ENCODE results near the gene ESYT3. TPM values are rescaled to one million over a fixed set of nuclear protein-coding genes. Genes with fewer than 3 reads are reported as not detected.
"Not testable (repeated sequence)": the region's sequence is repeated elsewhere in the genome, so short reads cannot be mapped to it uniquely, and the experiment has no call there.

The ESYT3 gene
- total RNA-seq, 1 experiment from 2014 or later, result 2.6 TPM

DNA sequence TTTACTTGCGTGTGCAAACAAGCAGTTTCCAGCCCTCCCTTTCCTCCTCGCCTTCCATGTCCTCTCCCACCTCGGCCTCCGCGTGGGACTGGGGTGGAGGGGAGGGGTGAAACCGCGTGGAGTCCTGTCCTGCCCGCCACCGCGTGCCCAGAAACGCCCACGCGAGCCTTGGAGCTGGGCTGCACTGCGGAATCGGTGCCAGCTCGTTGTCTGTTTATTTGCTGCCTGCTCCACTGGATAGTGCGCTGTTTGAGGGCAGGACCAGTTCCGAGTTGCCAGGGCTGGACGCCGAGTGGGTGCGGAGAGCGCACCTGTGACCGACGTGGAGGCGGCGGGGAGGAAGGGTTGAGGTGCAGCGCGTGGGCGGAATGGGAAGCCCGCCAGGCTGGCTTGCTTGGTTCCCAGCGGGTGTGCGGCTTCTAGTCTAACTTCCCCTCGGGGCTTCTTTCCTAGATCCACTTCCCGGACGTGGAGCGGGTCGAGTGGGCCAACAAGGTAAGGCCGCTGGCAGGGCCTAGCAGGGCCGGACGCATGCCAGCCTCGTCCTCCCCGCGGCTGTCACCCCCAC lies 17.3 kb downstream of the ESYT3 start:
- intact Hi-C loops (cut with micrococcal nuclease; ENCODE audit: unreplicated experiment) (no loop called here), in situ Hi-C loops (cut with HindIII; ENCODE audit: low pct_unique_long_range_greater_than_20kb, low sequenced_read_pairs) (no loop called here)
- BruUV-seq (replicated peaks), result no TSS peak
- no peaks in the 10 kb centered on the region for H3K4me1 ChIP-seq (ENCODE audit: control insufficient read depth, insufficient read depth, low read length)
- no peaks in the 10 kb centered on the region for H3K36me3 ChIP-seq (ENCODE audit: control insufficient read depth, insufficient read depth, low read length)
- H3K9me3 ChIP-seq (ENCODE audit: control insufficient read depth, insufficient read depth, low read depth, low read length), result no peaks in the 10 kb centered on the region
- TF ChIP-seq TCF7L2 (IDR thresholded peaks at IDR 0.05; ENCODE audit: low read depth, low read length) (no peak), SIN3A (IDR thresholded peaks at IDR 0.05; ENCODE audit: borderline replicate concordance, insufficient read depth, low read depth, low read length) (no peak), POLR2AphosphoS5 (IDR thresholded peaks at IDR 0.05; ENCODE audit: low read depth, low read length) (no peak), CTCF (IDR thresholded peaks at IDR 0.05) (no peak)
- TF ChIP-seq, protein P1, sequence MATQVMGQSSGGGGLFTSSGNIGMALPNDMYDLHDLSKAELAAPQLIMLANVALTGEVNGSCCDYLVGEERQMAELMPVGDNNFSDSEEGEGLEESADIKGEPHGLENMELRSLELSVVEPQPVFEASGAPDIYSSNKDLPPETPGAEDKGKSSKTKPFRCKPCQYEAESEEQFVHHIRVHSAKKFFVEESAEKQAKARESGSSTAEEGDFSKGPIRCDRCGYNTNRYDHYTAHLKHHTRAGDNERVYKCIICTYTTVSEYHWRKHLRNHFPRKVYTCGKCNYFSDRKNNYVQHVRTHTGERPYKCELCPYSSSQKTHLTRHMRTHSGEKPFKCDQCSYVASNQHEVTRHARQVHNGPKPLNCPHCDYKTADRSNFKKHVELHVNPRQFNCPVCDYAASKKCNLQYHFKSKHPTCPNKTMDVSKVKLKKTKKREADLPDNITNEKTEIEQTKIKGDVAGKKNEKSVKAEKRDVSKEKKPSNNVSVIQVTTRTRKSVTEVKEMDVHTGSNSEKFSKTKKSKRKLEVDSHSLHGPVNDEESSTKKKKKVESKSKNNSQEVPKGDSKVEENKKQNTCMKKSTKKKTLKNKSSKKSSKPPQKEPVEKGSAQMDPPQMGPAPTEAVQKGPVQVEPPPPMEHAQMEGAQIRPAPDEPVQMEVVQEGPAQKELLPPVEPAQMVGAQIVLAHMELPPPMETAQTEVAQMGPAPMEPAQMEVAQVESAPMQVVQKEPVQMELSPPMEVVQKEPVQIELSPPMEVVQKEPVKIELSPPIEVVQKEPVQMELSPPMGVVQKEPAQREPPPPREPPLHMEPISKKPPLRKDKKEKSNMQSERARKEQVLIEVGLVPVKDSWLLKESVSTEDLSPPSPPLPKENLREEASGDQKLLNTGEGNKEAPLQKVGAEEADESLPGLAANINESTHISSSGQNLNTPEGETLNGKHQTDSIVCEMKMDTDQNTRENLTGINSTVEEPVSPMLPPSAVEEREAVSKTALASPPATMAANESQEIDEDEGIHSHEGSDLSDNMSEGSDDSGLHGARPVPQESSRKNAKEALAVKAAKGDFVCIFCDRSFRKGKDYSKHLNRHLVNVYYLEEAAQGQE (IDR thresholded peaks at IDR 0.05; ENCODE audit: insufficient read depth in 1 of 2, low read depth in 2 of 2, low read length in 1 of 2), result no peak
- ChIA-PET POLR2A (no interaction called here), CTCF (no interaction called here)
- H3K27ac ChIP-seq (ENCODE audit: low read length), result no peak overlapping the region
- ATAC-seq (no peak), DNase-seq (ENCODE audit: low read depth, low spot score) (no peak)
- no peaks in the 10 kb centered on the region for H3K27me3 ChIP-seq (ENCODE audit: control insufficient read depth, insufficient read depth, low read length)
- H3K4me3 ChIP-seq (ENCODE audit: low read depth in 2 of 2, low read length in 2 of 2), result no peak overlapping the region

DNA sequence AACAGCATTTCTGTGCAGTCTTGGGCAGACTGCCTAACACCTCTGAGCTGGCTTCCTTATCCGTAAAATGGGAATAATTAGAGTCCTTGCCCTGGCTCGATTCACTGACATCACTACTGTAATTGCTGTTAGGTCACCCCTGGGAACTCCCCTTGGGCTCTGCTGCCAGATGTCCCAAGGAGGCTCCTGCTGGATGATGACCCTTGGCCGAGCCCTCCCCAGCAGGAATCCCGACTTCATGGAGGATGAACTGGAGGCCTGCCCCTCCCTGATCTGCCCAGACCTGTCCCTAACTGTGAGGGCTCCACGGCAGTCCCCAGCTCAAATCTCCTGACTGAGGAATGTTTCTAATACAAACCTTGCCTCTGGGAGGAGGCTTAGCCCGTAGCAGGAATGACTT lies 18.0 kb downstream of the ESYT3 start:
- no peaks in the 10 kb centered on the region for H3K36me3 ChIP-seq (ENCODE audit: control insufficient read depth, insufficient read depth, low read length)
- DNase-seq (ENCODE audit: low read depth, low spot score), result no peak
- no TSS peak for BruUV-seq (replicated peaks)
- H3K9me3 ChIP-seq (ENCODE audit: control insufficient read depth, insufficient read depth, low read depth, low read length), result no peaks in the 10 kb centered on the region
- H3K4me1 ChIP-seq (ENCODE audit: control insufficient read depth, insufficient read depth, low read length), result no peaks in the 10 kb centered on the region
- H3K4me3 ChIP-seq (ENCODE audit: low read depth in 2 of 2, low read length in 2 of 2), result no peak overlapping the region
- no peaks in the 10 kb centered on the region for H3K27me3 ChIP-seq (ENCODE audit: control insufficient read depth, insufficient read depth, low read length)
- TF ChIP-seq SIN3A (IDR thresholded peaks at IDR 0.05; ENCODE audit: borderline replicate concordance, insufficient read depth, low read depth, low read length) (no peak), POLR2AphosphoS5 (IDR thresholded peaks at IDR 0.05; ENCODE audit: low read depth, low read length) (no peak), TCF7L2 (IDR thresholded peaks at IDR 0.05; ENCODE audit: low read depth, low read length) (no peak), CTCF (IDR thresholded peaks at IDR 0.05) (no peak)
- TF ChIP-seq, protein P1 (IDR thresholded peaks at IDR 0.05; ENCODE audit: insufficient read depth in 1 of 2, low read depth in 2 of 2, low read length in 1 of 2), result no peak
- ChIA-PET POLR2A (no interaction called here), CTCF (no interaction called here)
- no peak for ATAC-seq
- H3K27ac ChIP-seq (ENCODE audit: low read length), result no peak overlapping the region
- in situ Hi-C loops (cut with HindIII; ENCODE audit: low pct_unique_long_range_greater_than_20kb, low sequenced_read_pairs) (no loop called here), intact Hi-C loops (cut with micrococcal nuclease; ENCODE audit: unreplicated experiment) (no loop called here)

- H3K4me3 ChIP-seq (ENCODE audit: low read depth in 2 of 2, low read length in 2 of 2); DNase-seq (ENCODE audit: low read depth, low spot score); H3K9me3 ChIP-seq (ENCODE audit: control insufficient read depth, insufficient read depth, low read depth, low read length); BruUV-seq (replicated peaks); POLR2A ChIA-PET; H3K36me3 ChIP-seq (ENCODE audit: control insufficient read depth, insufficient read depth, low read length); intact Hi-C loops (cut with micrococcal nuclease; ENCODE audit: unreplicated experiment); H3K27me3 ChIP-seq (ENCODE audit: control insufficient read depth, insufficient read depth, low read length); CTCF ChIA-PET; ATAC-seq; H3K27ac ChIP-seq (ENCODE audit: low read length); in situ Hi-C loops (cut with HindIII; ENCODE audit: low pct_unique_long_range_greater_than_20kb, low sequenced_read_pairs); H3K4me1 ChIP-seq (ENCODE audit: control insufficient read depth, insufficient read depth, low read length): not testable (repeated sequence)
These were observed 19.5 kb downstream of the ESYT3 start for GRCh38 chr3:138453940-138454339.

All from Panc1 (cell line).